ENCODE measurements around the gene FAM163B. TPM values are rescaled to one million over a fixed set of nuclear protein-coding genes. Genes with fewer than 3 reads are reported as not detected.

FAM163B gene
- total and polyA plus RNA-seq, 2 of the 8 experiments (the other 6 are each of a cell fraction or from before 2014, with no cell fraction given) = 0.63 to 1.0 TPM

DNA sequence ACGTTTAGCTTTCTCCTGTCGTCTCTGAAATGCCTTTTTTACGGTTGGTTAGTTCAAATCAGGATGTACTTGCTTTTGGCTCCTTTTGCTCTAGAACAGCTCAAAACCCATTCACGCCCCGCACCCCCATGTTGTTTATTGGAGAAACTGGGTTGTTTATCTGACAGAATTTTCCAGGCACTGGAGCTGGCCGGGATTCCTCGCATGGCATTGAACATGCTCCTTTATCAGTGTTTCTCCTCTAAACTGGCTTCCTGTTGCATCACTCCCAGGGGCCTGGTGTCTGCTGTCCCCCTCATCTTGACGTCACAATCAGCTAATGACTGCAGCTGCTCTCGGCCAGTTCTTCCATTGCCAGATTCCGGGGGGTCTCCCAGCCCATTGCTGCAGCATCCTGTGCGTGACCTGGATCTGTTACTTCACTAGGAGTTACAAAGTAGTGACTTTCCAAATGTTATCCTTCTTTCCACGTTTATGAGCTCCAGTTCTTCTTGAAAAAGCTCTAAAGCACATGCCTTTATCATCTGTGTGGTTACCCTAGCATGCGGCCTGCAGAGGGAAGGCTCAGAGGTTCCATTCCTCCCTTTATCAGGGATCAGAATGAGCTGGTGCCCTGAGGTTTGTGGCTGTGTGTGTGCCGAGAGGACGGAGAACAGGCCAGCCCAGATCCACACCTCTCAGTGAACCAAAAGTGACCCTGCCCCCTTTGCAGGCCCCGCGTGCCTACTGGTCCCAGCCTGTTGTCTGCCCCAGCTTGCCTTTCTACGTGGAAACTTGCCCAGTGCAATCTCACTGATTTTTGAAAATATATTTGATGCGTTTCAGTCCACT, 27.5 kb downstream of the FAM163B start:
- no peak overlapping the region; a peak in 1 of 7 replicates for H3K9ac ChIP-seq (replicated peaks in 1 of 4; ENCODE audit: extremely low read depth in 1 of 4, low read depth in 3 of 4, low read length in 3 of 4)
- WGBS, 2 experiments (ENCODE audit: extremely low coverage in 1 of 2, insufficient coverage in 1 of 2, insufficient read length in 1 of 2, insufficient replicate concordance in 2 of 2, low coverage in 1 of 2, low lambda C conversion rate in 2 of 2, missing lambda C conversion rate in 1 of 2) = 81% methylated on average over 19 of the region's 19 CpGs; no CpG with 5 or more reads in 1 of the 2 experiments

More for the DNA sequence above, 27.5 kb downstream of the FAM163B start:
- POLR2A ChIA-PET (ENCODE audit: partially characterized antibody) = no interaction called here
- Histone ChIP-seq H3K18ac (ENCODE audit: extremely low read depth, low read length) (no peak overlapping the region), H4K5ac (ENCODE audit: insufficient read length, low read depth, low read length) (no peak overlapping the region), H3K4me2 (ENCODE audit: insufficient read depth in 1 of 2, low read depth in 2 of 2, low read length in 2 of 2) (no peak overlapping the region), H4K8ac (ENCODE audit: extremely low read depth, insufficient read depth, low read length) (no peak overlapping the region), H2AK5ac (ENCODE audit: low read depth, low read length) (peak overlapping the region; percentile 83; the same call in 1 of the 2 replicates), H3K4me3 (ENCODE audit: extremely low read depth in 1 of 4, insufficient read depth in 2 of 4, low read depth in 3 of 4, low read length in 4 of 4) (no peak overlapping the region), H3K79me2 (ENCODE audit: control insufficient read depth in 1 of 2, insufficient read depth in 2 of 2, low read length in 2 of 2) (no peaks in the 10 kb centered on the region), H3K14ac (ENCODE audit: insufficient read length) (no peak overlapping the region), H3K4me1 (replicated peaks in 1 of 4; ENCODE audit: control insufficient read depth in 3 of 4, insufficient read depth in 4 of 4, low read length in 3 of 4) (peaks cover 3 to 26% (median 21%) of the 10 kb centered on the region in 4 experiments), H3K79me1 (ENCODE audit: low read depth, low read length) (no peaks in the 10 kb centered on the region), H3K27me3 (replicated peaks in 1 of 4; ENCODE audit: control insufficient read depth in 3 of 4, extremely low read depth in 1 of 4, insufficient read depth in 3 of 4, low read length in 3 of 4) (no peaks in the 10 kb centered on the region), H2AFZ (ENCODE audit: low read length) (no peak overlapping the region), H3K27ac (ENCODE audit: low read depth, low read length) (no peak overlapping the region), H2BK20ac (ENCODE audit: low read length) (no peak overlapping the region), H2BK15ac (ENCODE audit: low read length) (no peak overlapping the region), H3K9me3 (ENCODE audit: insufficient read depth in 2 of 2, low read depth in 1 of 2, low read length in 1 of 2) (no peaks in the 10 kb centered on the region), H3K56ac (replicated peaks; ENCODE audit: insufficient read length, low read depth, low read length) (no peak overlapping the region), H3K23me2 (ENCODE audit: low read depth, low read length) (no peaks in the 10 kb centered on the region), H3K23ac (ENCODE audit: insufficient read length) (no peak overlapping the region), H3K4ac (replicated peaks; ENCODE audit: insufficient read length, low read depth, low read length) (no peak overlapping the region), H4K20me1 (replicated peaks in 1 of 2; ENCODE audit: control insufficient read depth in 1 of 2, insufficient read depth in 2 of 2, low read length in 2 of 2) (no peaks in the 10 kb centered on the region), H2BK120ac (replicated peaks; ENCODE audit: low read depth, low read length) (no peak overlapping the region), H2BK12ac (ENCODE audit: low read depth, low read length) (peak overlapping the region; percentile 71; the same call in 1 of the 2 replicates), H2BK5ac (ENCODE audit: low read depth, low read length) (no peak overlapping the region), H3K36me3 (ENCODE audit: control insufficient read depth in 2 of 4, insufficient read depth in 4 of 4, low read length in 3 of 4) (no peaks in the 10 kb centered on the region), H4K91ac (replicated peaks; ENCODE audit: insufficient read length, low read length) (no peak overlapping the region)
- no peak for TF ChIP-seq HDAC2 (IDR thresholded peaks at IDR 0.05; ENCODE audit: borderline replicate concordance in 1 of 2, low read depth in 2 of 2, low read length in 2 of 2)
- TF ChIP-seq E2F6 (IDR thresholded peaks at IDR 0.05) = no peak
- no peak for TF ChIP-seq EP300 (IDR thresholded peaks at IDR 0.05; ENCODE audit: borderline replicate concordance in 1 of 2, low read depth in 2 of 2, low read length in 2 of 2)
- TF ChIP-seq CEBPB (IDR thresholded peaks at IDR 0.05; ENCODE audit: low read depth, low read length) = 0 out of 2 replicates have a peak, but pooled peaks have one; percentile 42
- TF ChIP-seq, protein P1, sequence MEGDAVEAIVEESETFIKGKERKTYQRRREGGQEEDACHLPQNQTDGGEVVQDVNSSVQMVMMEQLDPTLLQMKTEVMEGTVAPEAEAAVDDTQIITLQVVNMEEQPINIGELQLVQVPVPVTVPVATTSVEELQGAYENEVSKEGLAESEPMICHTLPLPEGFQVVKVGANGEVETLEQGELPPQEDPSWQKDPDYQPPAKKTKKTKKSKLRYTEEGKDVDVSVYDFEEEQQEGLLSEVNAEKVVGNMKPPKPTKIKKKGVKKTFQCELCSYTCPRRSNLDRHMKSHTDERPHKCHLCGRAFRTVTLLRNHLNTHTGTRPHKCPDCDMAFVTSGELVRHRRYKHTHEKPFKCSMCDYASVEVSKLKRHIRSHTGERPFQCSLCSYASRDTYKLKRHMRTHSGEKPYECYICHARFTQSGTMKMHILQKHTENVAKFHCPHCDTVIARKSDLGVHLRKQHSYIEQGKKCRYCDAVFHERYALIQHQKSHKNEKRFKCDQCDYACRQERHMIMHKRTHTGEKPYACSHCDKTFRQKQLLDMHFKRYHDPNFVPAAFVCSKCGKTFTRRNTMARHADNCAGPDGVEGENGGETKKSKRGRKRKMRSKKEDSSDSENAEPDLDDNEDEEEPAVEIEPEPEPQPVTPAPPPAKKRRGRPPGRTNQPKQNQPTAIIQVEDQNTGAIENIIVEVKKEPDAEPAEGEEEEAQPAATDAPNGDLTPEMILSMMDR (IDR thresholded peaks at IDR 0.05; ENCODE audit: control extremely low read depth in 1 of 3, insufficient read depth in 1 of 3, low read depth in 1 of 3, low read length in 3 of 3) = no peak
- CTCF ChIA-PET (ENCODE audit: partially characterized antibody) = interaction anchor here (0.8 to 5.3 kb wide), 15 partner anchors 9 to 201 kb away, joined by 3 to 46 read pairs (median 4); partner anchors contain the start of gene ADAMTSL2
- DNase-seq (ENCODE audit: low read depth in 1 of 2, low spot score in 2 of 2) (no peak), FAIRE-seq (no peak)

Measured in H1 (cell line).